ENCODE data around the gene MUS81. TPM values are rescaled to one million over a fixed set of nuclear protein-coding genes. Genes with fewer than 3 reads are reported as not detected.
A peak's percentile ranks its signal among the peaks of the same experiment; 100 is the strongest.

The MUS81 gene
- total RNA-seq, 2 donors from 2014 or later = 65.2 to 77.2 TPM

- no peaks in the 10 kb centered on the region for H3K9me3 Mint-ChIP-seq
- ATAC-seq (replicated peaks) = no peak
- H3K27me3 Mint-ChIP-seq = no peaks in the 10 kb centered on the region
- peaks cover 20% of the 10 kb centered on the region for H3K36me3 Mint-ChIP-seq (ENCODE audit: low read depth)
- H3K27ac Mint-ChIP-seq = peak overlapping the region; percentile 46
- peak overlapping the region; percentile 41 for H3K4me3 Mint-ChIP-seq
- H3K4me1 Mint-ChIP-seq = no peaks in the 10 kb centered on the region
Observed at GRCh38 chr11:65870706-65871681, 10.8 kb downstream of the MUS81 start.

GRCh38 chr11:65871811-65872548 is 11.7 kb downstream of the MUS81 start:
- H3K9me3 Mint-ChIP-seq = no peaks in the 10 kb centered on the region
- peak overlapping the region; percentile 41 for H3K4me3 Mint-ChIP-seq
- H3K4me1 Mint-ChIP-seq = no peaks in the 10 kb centered on the region
- H3K27me3 Mint-ChIP-seq = no peaks in the 10 kb centered on the region
- no peak for ATAC-seq (replicated peaks)
- H3K36me3 Mint-ChIP-seq (ENCODE audit: low read depth) = peaks cover 13% of the 10 kb centered on the region
- H3K27ac Mint-ChIP-seq = peak overlapping the region; percentile 36

GRCh38 chr11:65872586-65873317 is 12.5 kb downstream of the MUS81 start, which contains the start of gene EFEMP2:
Gene EFEMP2, minus strand, starts transcription at chr11:65872800. Its CDS starts 446 bp downstream, at chr11:65872354.
- ATAC-seq (replicated peaks) = no peak
- peak within 1 kb of the TSS; percentile 94 for H3K27ac Mint-ChIP-seq
- H3K36me3 Mint-ChIP-seq (ENCODE audit: low read depth) = peaks cover 6% of the 10 kb centered on the region

GRCh38 chr11:65873318-65874156 is 13.3 kb downstream of the MUS81 start:
- Mint-ChIP-seq H3K4me1 (no peaks in the 10 kb centered on the region), H3K27me3 (no peaks in the 10 kb centered on the region), H3K36me3 (ENCODE audit: low read depth) (peaks cover 6% of the 10 kb centered on the region), H3K4me3 (peak overlapping the region; percentile 92), H3K9me3 (no peaks in the 10 kb centered on the region), H3K27ac (peak overlapping the region; percentile 94)
- ATAC-seq (replicated peaks) = peak; percentile 93

More at GRCh38 chr11:65872586-65873317, 12.5 kb downstream of the MUS81 start, which contains the start of gene EFEMP2:
- Mint-ChIP-seq H3K9me3 (no peaks in the 10 kb centered on the region), H3K4me3 (peak within 1 kb of the TSS; percentile 92), H3K27me3 (no peaks in the 10 kb centered on the region), H3K4me1 (no peaks in the 10 kb centered on the region)

GRCh38 chr11:65879617-65880016 is 19.4 kb downstream of the MUS81 start, which contains the start of gene CTSW:
Gene CTSW, plus strand, starts transcription at chr11:65879837. Its CDS starts 18 bp downstream, at chr11:65879855.
- H3K27me3 Mint-ChIP-seq = no peaks in the 10 kb centered on the region
- peak; percentile 49 for ATAC-seq (replicated peaks)

GRCh38 chr11:65880027-65880426 is 19.8 kb downstream of the MUS81 start:
- peaks cover 16% of the 10 kb centered on the region for H3K4me1 Mint-ChIP-seq
- H3K27me3 Mint-ChIP-seq = no peaks in the 10 kb centered on the region
- peak overlapping the region; percentile 66 for H3K4me3 Mint-ChIP-seq
- no peak for ATAC-seq (replicated peaks)
- peaks cover 18% of the 10 kb centered on the region for H3K36me3 Mint-ChIP-seq (ENCODE audit: low read depth)
- H3K27ac Mint-ChIP-seq = peak overlapping the region; percentile 61
- H3K9me3 Mint-ChIP-seq = no peaks in the 10 kb centered on the region

More at GRCh38 chr11:65879617-65880016, 19.4 kb downstream of the MUS81 start, which contains the start of gene CTSW:
- Mint-ChIP-seq H3K36me3 (ENCODE audit: low read depth) (peaks cover 14% of the 10 kb centered on the region), H3K9me3 (no peaks in the 10 kb centered on the region), H3K4me3 (peak within 1 kb of the TSS; percentile 66), H3K27ac (peak within 1 kb of the TSS; percentile 90), H3K4me1 (peaks cover 14% of the 10 kb centered on the region)

- Mint-ChIP-seq H3K27ac (peak overlapping the region; percentile 90), H3K36me3 (ENCODE audit: low read depth) (peaks cover 27% of the 10 kb centered on the region), H3K27me3 (no peaks in the 10 kb centered on the region), H3K4me1 (peaks cover 16% of the 10 kb centered on the region), H3K4me3 (peak overlapping the region; percentile 66), H3K9me3 (no peaks in the 10 kb centered on the region)
- peak; percentile 37 for ATAC-seq (replicated peaks)
Observed at GRCh38 chr11:65880844-65881421, 20.7 kb downstream of the MUS81 start.

- Mint-ChIP-seq H3K4me1 (peaks cover 24% of the 10 kb centered on the region), H3K9me3 (no peaks in the 10 kb centered on the region), H3K36me3 (ENCODE audit: low read depth) (peaks cover 40% of the 10 kb centered on the region), H3K27ac (peak overlapping the region; percentile 90), H3K4me3 (no peak overlapping the region), H3K27me3 (no peaks in the 10 kb centered on the region)
- ATAC-seq (replicated peaks) = no peak
Observed at GRCh38 chr11:65882120-65883057, 22.2 kb downstream of the MUS81 start.

GRCh38 chr11:65883058-65883761 is 23.0 kb downstream of the MUS81 start:
- peaks cover 45% of the 10 kb centered on the region for H3K36me3 Mint-ChIP-seq (ENCODE audit: low read depth)

GRCh38 chr11:65883786-65884715 is 23.8 kb downstream of the MUS81 start:
- H3K9me3 Mint-ChIP-seq = no peaks in the 10 kb centered on the region
- ATAC-seq (replicated peaks) = no peak
- peaks cover 53% of the 10 kb centered on the region for H3K36me3 Mint-ChIP-seq (ENCODE audit: low read depth)
- no peaks in the 10 kb centered on the region for H3K27me3 Mint-ChIP-seq
- H3K4me1 Mint-ChIP-seq = peaks cover 28% of the 10 kb centered on the region
- peak overlapping the region; percentile 76 for H3K27ac Mint-ChIP-seq
- H3K4me3 Mint-ChIP-seq = peak overlapping the region; percentile 29

More at GRCh38 chr11:65883058-65883761, 23.0 kb downstream of the MUS81 start:
- no peak overlapping the region for H3K27ac Mint-ChIP-seq
- peaks cover 24% of the 10 kb centered on the region for H3K4me1 Mint-ChIP-seq
- no peaks in the 10 kb centered on the region for H3K9me3 Mint-ChIP-seq
- no peaks in the 10 kb centered on the region for H3K27me3 Mint-ChIP-seq
- H3K4me3 Mint-ChIP-seq = no peak overlapping the region
- no peak for ATAC-seq (replicated peaks)

GRCh38 chr11:65884716-65885092 is 24.5 kb downstream of the MUS81 start:
- Mint-ChIP-seq H3K9me3 (no peaks in the 10 kb centered on the region), H3K4me1 (peaks cover 31% of the 10 kb centered on the region), H3K4me3 (peak overlapping the region; percentile 29), H3K36me3 (ENCODE audit: low read depth) (peaks cover 55% of the 10 kb centered on the region), H3K27ac (peak overlapping the region; percentile 76), H3K27me3 (no peaks in the 10 kb centered on the region)
- peak; percentile 49 for ATAC-seq (replicated peaks)

Data from activated T-helper 17 cell treated with anti-CD3 and anti-CD28 coated beads, Interleukin-2, amount 50 U/mL, for 72 hours (primary cell).